Gastroesophageal sphincter (tissue), 3 donors: Measurements from ENCODE around the gene GAS2L3.

ENCODE experiments used
- EP300 ChIP-seq: sonication (generic); formaldehyde crosslinking; IDR thresholded peaks from one replicate; pipeline ENCODE4 v1.6.1; 2017; ENCODE audit warnings: antibody characterized with exemption, mild to moderate bottlenecking
- POLR2A ChIP-seq, 2 donors: fragments of 450-650 bp; IDR thresholded peaks; one replicate each; pipeline ENCODE4 v1.6.1; 2017; ENCODE audit warnings: antibody characterized with exemption in 2 of 2, mild to moderate bottlenecking in 2 of 2, moderate library complexity in 1 of 2
- TF ChIP-seq, protein P1 (sequence below), 4 experiments: fragments of 200-600 bp in 2 of 4; fragments of 450-650 bp in 2 of 4; sonication (generic) in 1 of 4; IDR thresholded peaks; one replicate each; pipeline ENCODE4 v1.5.1; 2017 to 2019; ENCODE audit warnings: antibody characterized with exemption in 4 of 4, mild to moderate bottlenecking in 2 of 4, moderate library complexity in 2 of 4

DNA sequence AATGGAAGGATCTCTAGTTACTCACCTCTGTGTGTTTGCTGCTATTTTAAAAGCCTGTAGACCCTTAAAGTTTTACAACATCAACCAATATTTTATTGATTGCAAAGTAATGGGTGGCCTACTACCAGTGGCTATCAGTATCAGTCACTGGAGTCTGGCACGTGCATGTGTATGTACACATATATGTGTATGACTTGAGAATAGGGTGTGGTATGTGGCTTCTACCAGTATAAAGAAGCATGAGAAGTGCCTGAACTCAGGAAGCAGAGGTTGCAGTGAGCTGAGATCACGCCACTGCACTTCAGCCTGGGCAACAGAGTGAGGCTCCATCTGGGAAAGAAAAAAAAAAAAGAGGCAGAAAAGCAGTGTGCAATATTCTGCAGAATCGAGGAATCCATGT lies 45.5 kb upstream of the GAS2L3 start:
- TF ChIP-seq, protein P1, sequence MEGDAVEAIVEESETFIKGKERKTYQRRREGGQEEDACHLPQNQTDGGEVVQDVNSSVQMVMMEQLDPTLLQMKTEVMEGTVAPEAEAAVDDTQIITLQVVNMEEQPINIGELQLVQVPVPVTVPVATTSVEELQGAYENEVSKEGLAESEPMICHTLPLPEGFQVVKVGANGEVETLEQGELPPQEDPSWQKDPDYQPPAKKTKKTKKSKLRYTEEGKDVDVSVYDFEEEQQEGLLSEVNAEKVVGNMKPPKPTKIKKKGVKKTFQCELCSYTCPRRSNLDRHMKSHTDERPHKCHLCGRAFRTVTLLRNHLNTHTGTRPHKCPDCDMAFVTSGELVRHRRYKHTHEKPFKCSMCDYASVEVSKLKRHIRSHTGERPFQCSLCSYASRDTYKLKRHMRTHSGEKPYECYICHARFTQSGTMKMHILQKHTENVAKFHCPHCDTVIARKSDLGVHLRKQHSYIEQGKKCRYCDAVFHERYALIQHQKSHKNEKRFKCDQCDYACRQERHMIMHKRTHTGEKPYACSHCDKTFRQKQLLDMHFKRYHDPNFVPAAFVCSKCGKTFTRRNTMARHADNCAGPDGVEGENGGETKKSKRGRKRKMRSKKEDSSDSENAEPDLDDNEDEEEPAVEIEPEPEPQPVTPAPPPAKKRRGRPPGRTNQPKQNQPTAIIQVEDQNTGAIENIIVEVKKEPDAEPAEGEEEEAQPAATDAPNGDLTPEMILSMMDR (IDR thresholded peaks at IDR 0.05): no peak
- TF ChIP-seq POLR2A (IDR thresholded peaks at IDR 0.05) (no peak), EP300 (no peak)
